Mesothelial cell of epicardium (in vitro differentiated cells): ENCODE measurements around the gene TLCD5. TPM values are rescaled to one million over a fixed set of nuclear protein-coding genes. Genes with fewer than 3 reads are reported as not detected.

Experiments used
- DNase-seq, 2 experiments: peaks; one replicate each; pipeline ENCODE4 v3.0.0; 2021; ENCODE audit warnings: low spot score in 2 of 2; ENCODE audit not compliant: unreplicated experiment in 2 of 2
- H3K27ac Mint-ChIP-seq: 2 replicates; pipeline ENCODE4 v1.8.0; 2021; ENCODE audit warnings: mixed read lengths
- H3K27me3 Mint-ChIP-seq: 2 replicates; pipeline ENCODE4 v1.8.0; 2021; ENCODE audit warnings: low read depth, mixed read lengths
- H3K36me3 Mint-ChIP-seq: 2 replicates; pipeline ENCODE4 v1.8.0; 2021; ENCODE audit warnings: mixed read lengths
- H3K4me1 Mint-ChIP-seq: 2 replicates; pipeline ENCODE4 v1.8.0; 2021; ENCODE audit warnings: mixed read lengths
- H3K4me3 Mint-ChIP-seq: 2 replicates; pipeline ENCODE4 v1.8.0; 2021; ENCODE audit warnings: mild to moderate bottlenecking, moderate library complexity, mixed read lengths
- H3K9me3 Mint-ChIP-seq: 2 replicates; pipeline ENCODE4 v1.8.0; 2021; ENCODE audit warnings: mixed read lengths
- CTCF ChIP-seq: fragments of 200-600 bp; sonication (generic); IDR thresholded peaks from one replicate; pipeline ENCODE4 v1.5.0; 2021; ENCODE audit warnings: antibody characterized with exemption; ENCODE audit not compliant: unreplicated experiment
- total RNA-seq: library from RNA; stranded (reverse); gene quantifications from 3 replicates; pipeline ENCODE4 v1.2.1, GENCODE V29; 2021

The TLCD5 gene
- total RNA-seq, 1 donor from 2014 or later, result 15.6 TPM

GRCh38 chr11:120354068-120354467 lies 29.0 kb downstream of the TLCD5 start:
- Mint-ChIP-seq H3K27me3 (no peaks in the 10 kb centered on the region), H3K9me3 (no peaks in the 10 kb centered on the region), H3K4me1 (peaks cover 19% of the 10 kb centered on the region), H3K27ac (no peak overlapping the region), H3K36me3 (peaks cover 9% of the 10 kb centered on the region), H3K4me3 (no peak overlapping the region)
- DNase-seq, result no peak
- no peak for TF ChIP-seq CTCF

GRCh38 chr11:120354779-120355178 lies 29.7 kb downstream of the TLCD5 start:
- H3K27me3 Mint-ChIP-seq, result no peaks in the 10 kb centered on the region
- peaks cover 12% of the 10 kb centered on the region for H3K4me1 Mint-ChIP-seq

DNA sequence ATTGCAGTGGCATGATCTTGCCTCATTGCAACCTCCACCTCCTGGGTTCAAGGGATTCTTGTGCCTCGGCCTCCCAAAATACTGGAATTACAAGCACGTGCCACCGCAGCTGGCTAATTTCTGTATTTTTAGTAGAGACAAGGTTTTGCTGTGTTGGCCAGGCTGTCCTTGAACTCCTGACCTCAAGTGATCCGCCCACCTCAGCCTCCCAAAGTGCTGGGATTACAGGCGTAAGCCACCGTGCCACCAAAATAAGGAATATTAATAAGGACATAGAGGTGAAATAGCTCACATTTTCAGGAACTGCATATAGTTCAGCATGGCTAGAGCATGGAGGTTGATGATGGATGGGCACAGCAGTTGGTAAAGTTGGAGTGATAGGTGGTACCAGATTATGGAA lies 32.5 kb downstream of the TLCD5 start:
- no peak for TF ChIP-seq CTCF
- Mint-ChIP-seq H3K27ac (no peak overlapping the region), H3K4me1 (peaks cover 6% of the 10 kb centered on the region), H3K9me3 (peaks cover 7% of the 10 kb centered on the region), H3K36me3 (peaks cover 15% of the 10 kb centered on the region), H3K4me3 (no peak overlapping the region), H3K27me3 (no peaks in the 10 kb centered on the region)
- DNase-seq, result no peak

More at GRCh38 chr11:120354779-120355178, 29.7 kb downstream of the TLCD5 start:
- no peak for DNase-seq
- peaks cover 4% of the 10 kb centered on the region for H3K9me3 Mint-ChIP-seq
- no peak overlapping the region for H3K4me3 Mint-ChIP-seq
- H3K27ac Mint-ChIP-seq, result no peak overlapping the region
- peaks cover 13% of the 10 kb centered on the region for H3K36me3 Mint-ChIP-seq
- TF ChIP-seq CTCF, result no peak

DNA sequence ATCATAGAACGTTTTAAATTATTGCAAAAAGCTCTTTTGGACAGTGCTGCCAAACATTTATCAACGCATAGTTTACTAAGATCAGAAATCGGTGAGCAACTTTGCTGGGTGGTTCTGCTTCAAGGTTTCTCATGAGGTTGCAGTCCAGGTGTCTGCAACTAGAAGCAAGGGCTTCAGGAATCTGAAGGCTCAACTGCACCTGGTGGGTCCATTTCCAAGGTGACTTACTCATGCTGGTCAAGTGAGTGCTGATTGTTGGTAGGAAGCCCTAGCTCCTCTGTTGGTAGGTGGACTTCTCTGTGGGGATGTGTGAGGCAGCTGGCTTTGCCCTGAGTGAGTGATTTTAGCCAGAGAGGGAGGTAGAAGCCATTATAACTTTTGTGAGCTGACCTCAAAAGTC lies 33.6 kb downstream of the TLCD5 start:
- H3K27me3 Mint-ChIP-seq, result no peaks in the 10 kb centered on the region
- H3K36me3 Mint-ChIP-seq, result peaks cover 12% of the 10 kb centered on the region
- H3K4me3 Mint-ChIP-seq, result no peak overlapping the region
- peaks cover 3% of the 10 kb centered on the region for H3K4me1 Mint-ChIP-seq
- H3K27ac Mint-ChIP-seq, result no peak overlapping the region
- H3K9me3 Mint-ChIP-seq, result peaks cover 7% of the 10 kb centered on the region
- no peak for TF ChIP-seq CTCF
- no peak for DNase-seq

- Mint-ChIP-seq H3K27me3 (no peaks in the 10 kb centered on the region), H3K27ac (no peak overlapping the region), H3K4me3 (no peak overlapping the region), H3K36me3 (peaks cover 6% of the 10 kb centered on the region), H3K4me1 (no peaks in the 10 kb centered on the region), H3K9me3 (peaks cover 7% of the 10 kb centered on the region)
- TF ChIP-seq CTCF, result no peak
- DNase-seq, result no peak
Observed at GRCh38 chr11:120363436-120363835, 38.3 kb downstream of the TLCD5 start.

DNA sequence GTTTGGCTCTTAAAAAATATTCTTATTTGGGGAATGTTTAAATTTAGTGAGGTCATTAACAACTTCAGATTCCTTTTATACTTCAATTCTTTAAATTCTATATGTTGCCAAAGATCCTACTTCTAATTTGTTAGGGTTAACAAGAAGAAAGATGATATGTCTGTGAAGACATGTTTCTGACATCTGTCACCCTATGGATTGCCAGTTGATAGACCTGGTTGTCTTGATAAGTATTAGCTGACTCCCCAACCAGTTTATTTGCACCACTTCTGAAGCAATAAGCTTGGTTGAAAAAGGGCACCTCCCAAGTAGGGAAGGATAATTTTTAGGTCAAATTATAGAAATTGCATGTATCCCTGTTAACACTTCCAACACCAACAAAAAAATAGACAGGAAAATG lies 40.4 kb downstream of the TLCD5 start:
- no peaks in the 10 kb centered on the region for H3K9me3 Mint-ChIP-seq
- H3K4me3 Mint-ChIP-seq, result no peak overlapping the region
- H3K36me3 Mint-ChIP-seq, result no peaks in the 10 kb centered on the region
- no peaks in the 10 kb centered on the region for H3K27me3 Mint-ChIP-seq
- peaks cover 2% of the 10 kb centered on the region for H3K4me1 Mint-ChIP-seq
- no peak for DNase-seq
- no peak for TF ChIP-seq CTCF
- no peak overlapping the region for H3K27ac Mint-ChIP-seq
